ENCODE data around the gene GPS1. TPM values are rescaled to one million over a fixed set of nuclear protein-coding genes. Genes with fewer than 3 reads are reported as not detected.

Gene GPS1
- total and polyA plus RNA-seq, 2 experiments from 2014 or later: 136 to 242 TPM

GRCh38 chr17:82047379-82047778, 4.3 kb upstream of the GPS1 start:
- H3K79me2 ChIP-seq (replicated peaks; ENCODE audit: insufficient read depth): peaks cover 3% of the 10 kb centered on the region; the same call in 1 of the 2 replicates
- H3F3A ChIP-seq (replicated peaks; ENCODE audit: low read depth): no peaks in the 10 kb centered on the region
- Mint-ChIP-seq H3K36me3 (ENCODE audit: low read depth) (peaks cover 8% of the 10 kb centered on the region), H3K27me3 (ENCODE audit: insufficient read depth, low read depth, poor library complexity) (peaks cover 6% of the 10 kb centered on the region), H3K27ac (no peak overlapping the region), H3K4me1 (peaks cover 8% of the 10 kb centered on the region), H3K9me3 (no peaks in the 10 kb centered on the region), H3K4me3 (no peak overlapping the region; the same call in 2 of the 3 replicates)
- H4K20me1 ChIP-seq (replicated peaks; ENCODE audit: insufficient read depth): peaks cover under 1% of the 10 kb centered on the region; the same call in 1 of the 2 replicates
- DNase-seq (ENCODE audit: low spot score): no peak
- H3K4me2 ChIP-seq: no peak overlapping the region
- H3K36me3 ChIP-seq (ENCODE audit: insufficient read depth): no peaks in the 10 kb centered on the region
- H3K4me3 ChIP-seq: no peak overlapping the region
- no peaks in the 10 kb centered on the region for H3K9me2 ChIP-seq (ENCODE audit: insufficient read depth)
- no peaks in the 10 kb centered on the region for H3K27me3 ChIP-seq (ENCODE audit: insufficient read depth)
- H3K4me1 ChIP-seq (ENCODE audit: insufficient read depth): no peaks in the 10 kb centered on the region
- no peak overlapping the region for H2AFZ ChIP-seq
- H3K27ac ChIP-seq (ENCODE audit: low read depth): no peak overlapping the region
- ATAC-seq: no peak
- TF ChIP-seq JUNB (IDR thresholded peaks at IDR 0.05; ENCODE audit: unreplicated experiment): no peak
- TF ChIP-seq NANOG (IDR thresholded peaks at IDR 0.05; ENCODE audit: borderline replicate concordance): no peak
- TF ChIP-seq CREB1 (CRISPR knock-in tag; IDR thresholded peaks at IDR 0.05; ENCODE audit: low read depth): no peak
- no peak for TF ChIP-seq EZH2phosphoT487 (IDR thresholded peaks at IDR 0.05; ENCODE audit: unreplicated experiment)
- no peak for TF ChIP-seq REST (IDR thresholded peaks at IDR 0.05; ENCODE audit: unreplicated experiment)
- no peak for TF ChIP-seq STAT1 (IDR thresholded peaks at IDR 0.05; ENCODE audit: unreplicated experiment)

DNA sequence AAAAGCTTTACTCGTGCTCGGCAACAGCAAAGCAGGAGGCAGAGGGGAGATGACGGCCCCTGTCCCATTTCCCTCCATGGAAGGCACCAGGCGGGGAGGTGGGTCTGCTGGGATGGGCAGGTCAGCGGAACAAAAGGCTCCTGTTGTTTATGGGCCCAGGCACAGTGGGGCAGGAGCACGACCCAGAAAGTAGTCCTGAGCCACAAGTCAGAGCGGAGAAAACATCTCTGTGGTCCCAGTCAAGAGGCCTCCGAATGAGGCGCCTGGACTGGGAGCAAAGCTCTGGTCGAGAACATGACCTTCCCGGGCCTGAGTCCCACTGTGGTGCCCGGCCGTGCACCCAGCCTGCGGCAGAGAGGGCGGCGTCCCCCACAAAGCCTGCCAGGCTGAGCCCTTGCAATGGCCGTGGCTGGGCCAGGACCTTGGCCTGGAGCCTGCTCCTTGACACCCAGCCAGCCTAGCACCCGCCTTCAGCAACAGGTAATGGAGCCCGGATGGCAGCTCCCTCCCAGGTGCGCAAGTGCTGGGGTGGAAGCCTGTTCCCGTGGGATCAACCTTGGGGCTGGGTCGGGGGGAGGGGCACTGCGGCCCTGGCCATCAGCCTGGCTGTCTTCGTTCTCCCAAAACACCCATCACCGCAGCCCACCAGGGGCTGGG, 3.7 kb upstream of the GPS1 start:
- Histone ChIP-seq H3F3A (replicated peaks; ENCODE audit: low read depth) (0 out of 2 replicates have a peak, but pooled peaks cover under 1% of the 10 kb centered on the region), H3K79me2 (replicated peaks; ENCODE audit: insufficient read depth) (peaks cover 9% of the 10 kb centered on the region; the same call in 1 of the 2 replicates), H3K27me3 (ENCODE audit: insufficient read depth) (no peaks in the 10 kb centered on the region), H4K20me1 (replicated peaks; ENCODE audit: insufficient read depth) (peaks cover 7% of the 10 kb centered on the region; the same call in 1 of the 2 replicates), H3K36me3 (ENCODE audit: insufficient read depth) (no peaks in the 10 kb centered on the region), H3K4me1 (ENCODE audit: insufficient read depth) (no peaks in the 10 kb centered on the region), H3K9me2 (ENCODE audit: insufficient read depth) (no peaks in the 10 kb centered on the region), H2AFZ (no peak overlapping the region), H3K4me2 (no peak overlapping the region), H3K4me3 (no peak overlapping the region), H3K27ac (ENCODE audit: low read depth) (no peak overlapping the region)
- ATAC-seq (no peak), DNase-seq (ENCODE audit: low spot score) (no peak)
- Mint-ChIP-seq H3K4me3 (no peak overlapping the region; the same call in 2 of the 3 replicates), H3K9me3 (no peaks in the 10 kb centered on the region), H3K36me3 (ENCODE audit: low read depth) (peaks cover 8% of the 10 kb centered on the region), H3K27me3 (ENCODE audit: insufficient read depth, low read depth, poor library complexity) (peaks cover 4% of the 10 kb centered on the region), H3K4me1 (peaks cover 3% of the 10 kb centered on the region; the same call in 2 of the 3 replicates), H3K27ac (no peak overlapping the region)
- TF ChIP-seq EZH2 (IDR thresholded peaks at IDR 0.05; ENCODE audit: low read depth, unreplicated experiment): no peak
- TF ChIP-seq, protein P1, sequence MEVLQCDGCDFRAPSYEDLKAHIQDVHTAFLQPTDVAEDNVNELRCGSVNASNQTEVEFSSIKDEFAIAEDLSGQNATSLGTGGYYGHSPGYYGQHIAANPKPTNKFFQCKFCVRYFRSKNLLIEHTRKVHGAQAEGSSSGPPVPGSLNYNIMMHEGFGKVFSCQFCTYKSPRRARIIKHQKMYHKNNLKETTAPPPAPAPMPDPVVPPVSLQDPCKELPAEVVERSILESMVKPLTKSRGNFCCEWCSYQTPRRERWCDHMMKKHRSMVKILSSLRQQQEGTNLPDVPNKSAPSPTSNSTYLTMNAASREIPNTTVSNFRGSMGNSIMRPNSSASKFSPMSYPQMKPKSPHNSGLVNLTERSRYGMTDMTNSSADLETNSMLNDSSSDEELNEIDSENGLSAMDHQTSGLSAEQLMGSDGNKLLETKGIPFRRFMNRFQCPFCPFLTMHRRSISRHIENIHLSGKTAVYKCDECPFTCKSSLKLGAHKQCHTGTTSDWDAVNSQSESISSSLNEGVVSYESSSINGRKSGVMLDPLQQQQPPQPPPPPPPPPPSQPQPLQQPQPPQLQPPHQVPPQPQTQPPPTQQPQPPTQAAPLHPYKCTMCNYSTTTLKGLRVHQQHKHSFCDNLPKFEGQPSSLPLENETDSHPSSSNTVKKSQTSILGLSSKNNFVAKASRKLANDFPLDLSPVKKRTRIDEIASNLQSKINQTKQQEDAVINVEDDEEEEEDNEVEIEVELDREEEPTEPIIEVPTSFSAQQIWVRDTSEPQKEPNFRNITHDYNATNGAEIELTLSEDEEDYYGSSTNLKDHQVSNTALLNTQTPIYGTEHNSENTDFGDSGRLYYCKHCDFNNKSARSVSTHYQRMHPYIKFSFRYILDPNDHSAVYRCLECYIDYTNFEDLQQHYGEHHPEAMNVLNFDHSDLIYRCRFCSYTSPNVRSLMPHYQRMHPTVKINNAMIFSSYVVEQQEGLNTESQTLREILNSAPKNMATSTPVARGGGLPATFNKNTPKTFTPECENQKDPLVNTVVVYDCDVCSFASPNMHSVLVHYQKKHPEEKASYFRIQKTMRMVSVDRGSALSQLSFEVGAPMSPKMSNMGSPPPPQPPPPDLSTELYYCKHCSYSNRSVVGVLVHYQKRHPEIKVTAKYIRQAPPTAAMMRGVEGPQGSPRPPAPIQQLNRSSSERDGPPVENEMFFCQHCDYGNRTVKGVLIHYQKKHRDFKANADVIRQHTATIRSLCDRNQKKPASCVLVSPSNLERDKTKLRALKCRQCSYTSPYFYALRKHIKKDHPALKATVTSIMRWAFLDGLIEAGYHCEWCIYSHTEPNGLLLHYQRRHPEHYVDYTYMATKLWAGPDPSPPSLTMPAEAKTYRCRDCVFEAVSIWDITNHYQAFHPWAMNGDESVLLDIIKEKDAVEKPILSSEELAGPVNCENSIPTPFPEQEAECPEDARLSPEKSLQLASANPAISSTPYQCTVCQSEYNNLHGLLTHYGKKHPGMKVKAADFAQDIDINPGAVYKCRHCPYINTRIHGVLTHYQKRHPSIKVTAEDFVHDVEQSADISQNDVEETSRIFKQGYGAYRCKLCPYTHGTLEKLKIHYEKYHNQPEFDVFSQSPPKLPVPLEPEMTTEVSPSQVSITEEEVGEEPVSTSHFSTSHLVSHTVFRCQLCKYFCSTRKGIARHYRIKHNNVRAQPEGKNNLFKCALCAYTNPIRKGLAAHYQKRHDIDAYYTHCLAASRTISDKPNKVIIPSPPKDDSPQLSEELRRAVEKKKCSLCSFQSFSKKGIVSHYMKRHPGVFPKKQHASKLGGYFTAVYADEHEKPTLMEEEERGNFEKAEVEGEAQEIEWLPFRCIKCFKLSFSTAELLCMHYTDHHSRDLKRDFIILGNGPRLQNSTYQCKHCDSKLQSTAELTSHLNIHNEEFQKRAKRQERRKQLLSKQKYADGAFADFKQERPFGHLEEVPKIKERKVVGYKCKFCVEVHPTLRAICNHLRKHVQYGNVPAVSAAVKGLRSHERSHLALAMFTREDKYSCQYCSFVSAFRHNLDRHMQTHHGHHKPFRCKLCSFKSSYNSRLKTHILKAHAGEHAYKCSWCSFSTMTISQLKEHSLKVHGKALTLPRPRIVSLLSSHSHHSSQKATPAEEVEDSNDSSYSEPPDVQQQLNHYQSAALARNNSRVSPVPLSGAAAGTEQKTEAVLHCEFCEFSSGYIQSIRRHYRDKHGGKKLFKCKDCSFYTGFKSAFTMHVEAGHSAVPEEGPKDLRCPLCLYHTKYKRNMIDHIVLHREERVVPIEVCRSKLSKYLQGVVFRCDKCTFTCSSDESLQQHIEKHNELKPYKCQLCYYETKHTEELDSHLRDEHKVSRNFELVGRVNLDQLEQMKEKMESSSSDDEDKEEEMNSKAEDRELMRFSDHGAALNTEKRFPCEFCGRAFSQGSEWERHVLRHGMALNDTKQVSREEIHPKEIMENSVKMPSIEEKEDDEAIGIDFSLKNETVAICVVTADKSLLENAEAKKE (CRISPR knock-in tag; IDR thresholded peaks at IDR 0.05): no peak
